Measurements from ENCODE around the gene DHX35. TPM values are rescaled to one million over a fixed set of nuclear protein-coding genes. Genes with fewer than 3 reads are reported as not detected.
"Not testable (repeated sequence)": the region's sequence is repeated elsewhere in the genome, so short reads cannot be mapped to it uniquely, and the experiment has no call there.

Gene DHX35
- total RNA-seq, 1 experiment from 2014 or later: 13.4 TPM

DNA sequence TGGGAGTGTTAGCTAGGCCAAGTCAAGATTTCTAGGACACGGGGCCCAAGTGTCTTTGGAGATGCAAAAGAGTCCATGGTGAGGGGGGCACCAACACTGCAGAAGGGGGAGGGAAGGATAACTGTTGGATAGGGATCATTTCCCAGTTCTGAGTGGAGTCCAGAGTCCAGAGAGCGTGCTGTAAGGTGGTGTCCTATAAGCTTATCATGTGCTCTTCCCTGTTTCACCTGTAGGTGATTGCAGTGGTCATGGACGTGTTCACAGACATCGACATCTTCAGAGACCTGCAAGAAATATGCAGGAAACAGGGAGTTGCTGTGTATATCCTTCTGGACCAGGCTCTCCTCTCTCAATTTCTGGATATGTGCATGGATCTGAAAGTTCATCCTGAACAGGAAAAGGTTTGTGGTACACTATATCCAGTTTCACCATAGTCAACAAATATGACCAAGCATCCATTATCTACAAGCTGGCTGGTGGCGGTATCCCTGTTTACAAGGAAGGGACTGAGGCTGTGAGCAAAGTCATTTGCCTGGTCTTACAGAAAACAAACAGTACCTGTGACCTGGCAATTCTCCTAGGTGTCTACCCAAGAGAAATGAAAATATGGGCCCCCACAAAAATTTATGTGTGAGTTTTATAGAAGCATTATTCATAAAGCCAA lies 20.3 kb upstream of the DHX35 start:
- DNase-seq (ENCODE audit: low spot score): no peak

DNA sequence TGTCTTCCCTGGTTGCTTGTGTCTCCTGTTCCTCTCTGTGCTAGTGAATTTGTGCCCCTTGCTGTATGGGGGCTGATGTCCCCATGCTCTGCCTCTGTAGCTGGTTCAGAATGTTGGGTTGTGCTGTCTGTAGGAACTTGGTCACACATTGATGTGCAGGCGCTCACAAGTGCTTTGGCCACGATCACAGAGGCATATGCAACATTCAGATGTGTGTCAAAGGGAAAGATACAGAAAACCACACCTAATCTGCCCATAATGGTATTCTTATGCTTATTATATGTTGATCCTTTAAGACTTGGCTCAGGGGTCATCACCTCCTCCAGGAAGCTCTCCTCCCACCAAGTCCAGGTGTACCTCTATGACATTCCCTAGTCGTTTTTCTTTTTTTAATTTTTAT lies 17.1 kb upstream of the DHX35 start:
- no peak for DNase-seq (ENCODE audit: low spot score)

DNA sequence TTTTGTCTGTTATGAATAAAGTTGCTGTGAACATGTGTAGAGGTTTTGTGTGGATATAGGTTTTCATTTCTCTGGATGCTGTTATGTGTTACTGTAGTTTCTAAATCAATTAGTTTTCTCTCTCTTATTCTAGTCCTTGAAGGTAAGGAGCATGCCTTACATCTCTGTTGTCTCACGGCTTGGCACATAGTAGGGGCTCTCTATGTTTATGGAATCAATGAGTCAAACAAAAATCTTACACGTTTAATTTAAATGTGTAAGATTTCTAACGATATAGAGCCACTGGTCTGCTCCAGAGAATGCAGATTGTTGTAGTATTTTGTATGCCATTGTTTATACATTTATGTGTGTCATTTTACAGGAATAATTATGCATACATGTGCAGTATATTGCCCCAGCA lies 15.3 kb upstream of the DHX35 start:
- no peak for DNase-seq (ENCODE audit: low spot score)

DNA sequence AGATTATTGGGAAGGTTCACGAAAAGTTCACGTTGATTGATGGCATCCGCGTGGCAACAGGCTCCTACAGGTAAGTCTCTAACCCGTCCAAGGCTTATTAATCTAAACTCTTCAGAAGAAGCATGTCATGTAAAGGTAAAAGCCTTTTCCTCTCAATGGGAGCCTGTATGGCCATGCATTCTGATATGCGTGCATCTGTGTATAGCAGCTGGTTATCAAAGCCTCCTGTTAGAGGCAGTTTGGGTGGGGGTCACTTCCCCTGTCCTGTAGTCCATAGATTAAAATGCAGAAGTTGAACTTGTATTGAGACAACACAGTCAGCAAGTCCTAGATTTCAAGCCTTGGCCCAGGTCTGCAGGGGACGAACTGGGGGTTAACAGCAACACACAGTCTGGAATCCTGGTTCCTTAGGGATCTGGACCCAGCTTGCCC lies 14.2 kb upstream of the DHX35 start:
- DNase-seq (ENCODE audit: low spot score): no peak

DNA sequence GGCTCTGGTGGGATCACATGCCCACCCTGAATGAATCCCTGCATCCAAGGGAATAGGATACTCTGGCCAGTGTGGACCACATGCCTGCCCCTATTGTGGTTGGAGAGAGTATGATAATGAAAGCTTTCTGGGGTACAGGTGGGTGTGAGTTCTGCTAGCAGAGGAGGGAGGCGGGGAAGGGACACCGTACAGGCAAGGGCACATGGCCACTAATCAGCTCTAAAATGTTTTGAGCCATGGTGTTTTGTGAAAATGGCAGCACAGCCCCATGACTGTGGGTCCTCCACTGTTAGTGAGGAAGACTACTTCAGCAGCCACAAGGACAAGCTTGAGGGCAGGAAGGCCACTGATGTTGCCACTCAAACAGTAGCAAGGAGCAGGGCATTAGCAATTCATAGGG lies 11.9 kb upstream of the DHX35 start:
- DNase-seq (ENCODE audit: low spot score): no peak

DNA sequence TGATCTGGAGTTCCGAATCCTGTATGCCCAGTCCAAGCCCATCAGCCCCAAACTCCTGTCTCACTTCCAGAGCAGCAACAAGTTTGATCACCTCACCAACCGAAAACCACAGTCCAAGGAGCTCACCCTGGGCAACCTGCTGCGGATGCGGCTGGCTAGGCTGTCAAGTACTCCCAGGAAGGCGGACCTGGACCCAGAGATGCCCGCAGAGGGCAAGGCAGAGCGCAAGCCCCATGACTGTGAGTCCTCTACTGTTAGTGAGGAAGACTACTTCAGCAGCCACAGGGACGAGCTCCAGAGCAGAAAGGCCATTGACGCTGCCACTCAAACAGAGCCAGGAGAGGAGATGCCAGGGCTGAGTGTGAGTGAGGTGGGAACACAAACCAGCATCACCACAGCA lies 10.5 kb upstream of the DHX35 start:
- no peak for DNase-seq (ENCODE audit: low spot score)

DNA sequence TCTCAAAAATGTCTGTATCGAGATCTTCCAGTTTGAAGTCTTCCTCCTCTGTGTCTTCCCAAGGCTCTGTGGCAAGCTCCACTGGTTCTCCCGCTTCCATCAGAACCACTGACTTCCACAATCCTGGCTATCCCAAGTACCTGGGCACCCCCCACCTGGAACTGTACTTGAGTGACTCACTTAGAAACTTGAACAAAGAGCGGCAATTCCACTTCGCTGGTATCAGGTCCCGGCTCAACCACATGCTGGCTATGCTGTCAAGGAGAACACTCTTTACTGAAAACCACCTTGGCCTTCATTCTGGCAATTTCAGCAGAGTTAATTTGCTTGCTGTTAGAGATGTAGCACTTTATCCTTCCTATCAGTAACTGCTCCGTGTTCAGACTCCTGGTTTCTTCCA lies 10.0 kb upstream of the DHX35 start:
- no peak for DNase-seq (ENCODE audit: low spot score)

DNA sequence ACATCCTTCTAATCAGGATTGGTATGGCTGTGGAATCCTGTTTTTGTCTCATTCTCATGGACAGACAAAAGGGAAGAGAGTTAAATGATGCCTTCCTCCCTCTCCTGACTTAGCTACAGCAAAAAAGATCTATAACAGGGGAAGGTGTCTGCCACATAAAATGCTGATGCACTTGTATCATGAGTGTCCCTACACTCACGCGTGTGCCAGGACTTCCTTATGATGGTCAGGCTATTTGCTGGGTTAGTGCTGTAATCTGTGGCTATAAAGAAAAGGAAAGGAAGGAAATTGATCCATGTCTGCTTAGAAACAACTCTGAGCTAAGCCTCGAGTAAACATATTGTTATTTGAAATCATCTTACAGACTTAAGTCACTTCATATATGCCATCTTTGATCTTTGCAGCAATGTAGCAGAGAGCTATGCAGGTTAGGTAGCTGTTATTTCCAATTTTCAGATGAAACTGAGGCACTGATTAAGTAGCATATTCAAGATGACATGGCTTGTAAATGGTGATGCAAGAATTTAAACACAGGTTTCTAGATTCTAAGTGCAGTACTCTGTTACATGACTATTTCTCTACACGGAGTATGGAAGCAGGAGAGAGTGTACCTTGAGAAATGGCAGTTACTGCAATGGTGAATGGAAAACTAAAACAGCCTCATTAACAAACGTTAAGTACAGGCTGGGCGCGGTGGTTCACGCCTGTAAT lies 8.4 kb upstream of the DHX35 start:
- no peak for DNase-seq (ENCODE audit: low spot score)

DNA sequence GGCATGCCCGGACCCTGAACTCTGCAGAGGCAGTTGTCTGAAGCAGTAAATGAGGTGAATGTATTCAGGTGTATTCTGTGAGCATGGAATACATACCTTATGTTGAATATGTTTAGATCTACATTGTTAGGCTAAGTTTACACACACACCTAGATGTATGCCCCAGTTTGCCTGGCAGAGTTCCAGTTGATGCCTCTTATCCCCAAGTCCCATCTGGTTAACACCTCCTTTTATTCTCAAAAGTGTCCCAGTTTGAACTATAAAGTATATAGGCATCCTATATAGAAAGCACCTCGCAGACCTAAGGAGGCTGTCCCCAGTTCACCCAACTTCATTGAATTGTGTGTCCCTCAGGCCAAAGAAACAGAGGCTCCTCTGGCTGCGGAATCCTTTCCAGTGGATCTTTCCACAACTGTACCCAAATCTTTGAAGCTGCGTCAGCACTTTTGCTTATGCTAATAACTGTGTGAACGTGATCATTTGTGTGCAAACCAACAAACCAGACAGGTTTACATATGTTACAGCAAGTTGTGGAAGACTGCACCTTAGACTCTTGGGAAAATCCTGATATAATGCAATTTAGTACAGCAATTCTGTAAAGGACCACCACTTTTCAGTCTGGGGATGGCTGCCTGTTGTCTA lies 4.8 kb upstream of the DHX35 start:
- no peak for DNase-seq (ENCODE audit: low spot score)

DNA sequence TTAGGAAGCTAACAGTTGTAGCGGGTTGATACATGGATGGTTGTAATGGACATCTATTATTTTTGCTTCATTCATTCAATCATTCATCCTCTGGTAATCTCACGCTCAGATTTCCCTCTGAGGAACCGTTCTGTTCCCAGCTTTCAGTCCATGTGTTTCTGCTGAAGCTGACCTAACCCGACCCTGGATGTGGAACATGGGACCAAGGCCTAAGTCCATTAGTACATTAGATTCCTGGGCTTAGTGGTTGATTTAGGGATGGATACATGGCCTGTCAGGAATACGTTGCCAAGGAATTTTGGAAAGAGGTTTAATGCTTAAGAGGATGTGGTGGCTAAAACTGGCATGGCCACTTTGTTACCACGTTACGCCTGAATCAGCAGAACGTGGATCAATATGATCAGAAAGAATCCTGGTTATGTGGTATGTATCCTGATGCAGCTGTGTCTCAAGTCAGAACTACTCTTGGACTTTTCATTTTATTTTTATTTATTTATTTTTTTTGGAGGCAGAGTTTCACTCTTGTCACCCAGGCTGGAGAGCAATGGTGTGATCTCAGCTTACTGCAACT lies 4.1 kb upstream of the DHX35 start:
- DNase-seq (ENCODE audit: low spot score): no peak

DNA sequence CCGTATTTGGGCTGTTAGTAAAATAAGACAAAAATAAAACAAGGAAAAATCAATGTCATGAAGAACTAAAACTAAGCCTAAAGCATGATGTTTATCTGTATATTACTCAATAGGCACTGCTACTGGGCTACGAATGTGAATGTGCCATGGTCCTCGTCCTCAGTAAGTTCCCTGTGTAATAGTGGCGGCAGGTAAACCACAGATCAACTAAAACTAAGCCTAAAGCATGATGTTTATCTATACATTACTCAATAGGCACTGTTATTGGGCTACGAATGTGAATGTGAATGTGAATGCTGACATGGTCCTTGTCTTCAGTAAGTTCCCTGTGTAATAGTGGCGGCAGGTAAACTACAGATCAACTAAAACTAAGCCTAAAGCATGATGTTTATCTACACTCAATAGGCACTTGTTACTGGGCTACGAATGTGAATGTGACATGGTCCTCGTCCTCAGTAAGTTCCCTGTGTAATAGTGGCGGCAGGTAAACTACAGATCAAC lies 1.9 kb upstream of the DHX35 start:
- DNase-seq (ENCODE audit: low spot score): not testable (repeated sequence)

DNA sequence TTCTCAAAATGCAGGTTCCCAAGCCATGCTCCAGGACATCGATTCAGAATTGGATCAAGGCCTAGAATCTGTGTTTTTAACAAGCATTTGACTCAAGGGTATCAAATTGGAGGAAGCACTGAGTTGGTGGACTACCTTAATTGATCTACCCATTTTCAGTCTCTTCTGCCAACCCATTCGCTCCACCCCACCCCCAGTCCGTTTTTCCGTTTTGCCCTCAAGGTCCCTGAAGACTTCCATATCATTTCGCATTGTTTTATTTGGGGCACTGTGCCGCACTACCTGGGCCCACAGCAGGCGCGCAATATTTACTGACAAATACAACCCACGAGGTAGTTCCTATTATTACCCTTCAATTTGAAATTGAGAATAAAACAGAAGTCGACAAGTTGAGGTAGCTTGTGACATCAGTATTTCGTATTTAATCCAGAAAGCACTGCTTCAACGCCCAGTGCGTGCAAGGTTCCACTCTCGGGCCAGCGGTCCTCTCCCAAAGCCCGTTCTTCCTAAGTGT lies 557 bp upstream of the DHX35 start:
- no peak for DNase-seq (ENCODE audit: low spot score)

DNA sequence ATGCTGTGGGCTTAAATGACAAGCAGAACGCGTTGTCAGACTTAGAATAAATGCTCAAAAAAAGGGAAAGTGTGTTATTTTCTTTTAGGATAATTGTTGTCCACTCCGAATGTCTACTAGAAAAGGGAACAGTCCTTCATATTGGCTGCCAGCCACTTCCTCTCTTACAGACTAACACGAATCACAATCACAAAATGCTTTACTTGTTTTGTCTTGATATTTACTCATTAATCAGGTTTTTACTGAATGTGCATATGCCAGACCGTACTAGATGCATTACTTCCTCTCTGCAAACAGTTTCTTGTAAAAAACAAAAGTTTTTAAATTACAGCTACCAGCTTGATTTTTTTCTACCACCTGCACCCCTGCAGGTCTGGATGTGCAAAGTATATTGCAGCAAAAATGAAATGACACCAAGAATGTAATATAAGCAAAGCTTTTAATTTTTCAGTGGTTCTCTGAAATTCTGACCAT lies 821 bp downstream of the DHX35 start:
- no peak for DNase-seq (ENCODE audit: low spot score)

DNA sequence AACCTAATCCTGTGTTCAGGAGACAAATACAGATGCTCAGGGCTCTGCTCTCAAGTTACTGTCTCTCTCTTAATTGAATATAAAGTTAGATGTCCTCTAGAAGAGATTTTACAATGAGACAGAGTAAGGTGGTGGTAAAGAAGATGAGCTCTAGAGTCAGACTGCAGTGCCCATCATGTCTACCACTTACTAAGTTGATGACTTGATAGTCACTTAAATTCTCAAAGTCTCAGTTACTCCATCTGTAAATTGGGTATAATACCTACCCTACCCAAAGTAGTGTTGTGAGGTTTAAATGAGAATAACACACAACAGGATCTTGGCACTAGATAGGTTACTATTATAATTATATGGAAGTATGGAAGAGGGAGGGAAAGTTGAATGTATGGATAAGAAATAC lies 1.6 kb downstream of the DHX35 start:
- no peak for DNase-seq (ENCODE audit: low spot score)

DNA sequence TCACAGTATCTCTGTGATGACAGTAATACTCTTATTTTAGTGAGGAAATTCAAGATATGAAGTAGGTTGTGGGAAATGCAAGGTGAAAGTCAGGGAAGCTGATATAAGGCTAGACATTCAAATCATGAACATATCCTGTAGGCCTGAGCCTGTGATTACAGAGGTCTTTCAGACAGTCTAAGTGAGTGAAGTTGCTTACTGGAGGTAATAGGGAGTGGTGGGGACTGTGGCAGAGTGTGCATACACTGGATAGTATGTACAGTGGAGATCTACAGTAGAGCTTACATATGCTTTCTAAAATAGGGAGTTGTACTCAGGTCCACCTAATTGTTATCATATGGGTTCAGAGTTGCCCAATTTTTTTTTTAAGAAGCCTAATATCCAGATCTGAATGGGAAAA lies 3.1 kb downstream of the DHX35 start:
- no peak for DNase-seq (ENCODE audit: low spot score)

DNA sequence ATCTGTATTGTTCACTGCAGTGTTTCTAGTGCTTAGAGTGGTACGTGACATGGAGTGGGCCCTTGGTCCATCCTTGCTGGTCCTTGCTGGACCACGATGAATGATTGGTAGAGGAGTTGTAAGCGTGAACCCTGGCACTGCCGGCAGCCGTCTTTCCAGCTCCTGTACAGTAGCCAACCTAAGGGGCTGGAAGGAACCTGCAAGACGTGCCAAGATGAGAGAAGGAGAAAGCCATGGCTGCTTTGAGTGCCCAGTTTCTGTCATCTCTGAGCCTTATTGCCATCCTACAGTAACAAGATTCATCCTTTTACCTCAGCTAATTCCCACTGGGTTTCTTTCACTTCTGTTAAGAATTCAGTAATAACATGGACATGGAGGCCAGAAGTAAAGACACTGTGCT lies 5.9 kb downstream of the DHX35 start:
- DNase-seq (ENCODE audit: low spot score): no peak

DNA sequence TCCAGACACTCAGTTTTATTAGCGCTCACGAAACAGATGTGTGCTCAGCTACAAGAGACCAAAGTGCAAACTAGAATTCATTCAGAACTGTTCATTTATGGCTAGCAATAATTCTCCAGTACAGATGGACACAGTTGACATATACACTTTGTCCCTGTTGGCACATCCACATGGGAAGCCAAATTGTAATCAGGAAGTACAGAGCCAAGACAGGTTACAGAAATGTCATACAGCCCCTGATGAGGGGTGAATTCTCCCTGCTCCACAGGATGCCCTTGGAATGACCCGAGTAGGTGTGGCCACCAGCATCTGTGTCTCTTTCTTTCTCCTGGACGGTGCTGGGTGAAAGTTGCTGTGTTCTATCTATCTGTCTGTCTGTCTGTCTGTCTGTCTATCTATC lies 7.6 kb downstream of the DHX35 start:
- DNase-seq (ENCODE audit: low spot score): no peak

DNA sequence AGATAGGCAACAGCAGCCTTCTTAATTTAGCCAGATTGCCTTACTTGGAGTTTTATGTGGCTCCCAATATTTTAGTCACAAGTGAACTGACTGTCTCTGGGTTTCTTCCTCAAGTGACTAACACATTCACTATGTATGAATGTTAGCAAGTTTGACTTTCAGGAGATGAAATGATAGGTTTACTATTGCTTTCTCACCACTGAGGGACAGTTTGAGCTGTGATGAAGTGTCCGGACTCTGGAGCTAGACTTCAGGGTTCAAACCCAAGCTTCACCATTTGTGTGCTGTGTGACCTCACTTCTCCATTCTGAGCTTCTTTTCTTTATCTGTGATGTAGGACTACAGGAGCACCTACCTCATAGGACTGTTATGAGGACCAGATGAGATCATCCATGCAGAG lies 8.2 kb downstream of the DHX35 start:
- DNase-seq (ENCODE audit: low spot score): no peak

DNA sequence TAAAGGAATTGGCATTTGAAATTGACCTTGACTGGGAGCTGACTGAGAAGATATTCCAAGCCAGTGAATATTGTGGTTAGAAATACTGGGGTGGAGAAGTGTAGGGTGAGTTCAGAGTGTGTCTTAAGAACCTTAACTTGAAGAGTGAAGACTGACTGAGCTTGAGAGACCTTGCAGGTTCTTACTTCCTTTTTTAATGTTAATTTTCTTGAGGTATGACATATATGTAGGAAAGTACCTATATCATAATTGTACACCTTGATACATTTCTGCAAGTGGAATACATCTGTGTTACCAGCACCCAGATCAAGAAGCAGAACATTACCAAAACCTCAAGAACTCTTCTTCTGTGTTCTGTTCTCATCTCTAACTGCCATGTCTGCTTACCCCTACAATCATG lies 11.0 kb downstream of the DHX35 start:
- no peak for DNase-seq (ENCODE audit: low spot score)

DNA sequence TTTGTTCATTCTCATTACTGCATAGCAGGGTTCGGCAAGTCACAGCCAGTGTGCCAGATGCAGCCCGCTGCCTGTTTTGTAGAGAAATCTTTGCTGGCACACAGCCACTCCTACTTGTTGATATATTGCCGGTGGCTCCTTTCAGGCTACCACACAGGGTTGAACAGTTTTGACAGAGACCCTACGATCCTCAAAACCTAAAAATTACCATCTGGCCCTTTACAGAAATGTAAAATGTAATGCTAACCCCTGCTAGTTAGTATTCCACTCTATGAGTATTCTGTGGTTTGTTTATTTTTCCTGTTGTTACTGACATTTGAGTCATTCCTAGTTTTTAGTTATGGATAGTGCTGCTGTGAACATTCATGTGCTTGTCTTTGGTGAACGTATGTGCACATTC lies 11.5 kb downstream of the DHX35 start:
- DNase-seq (ENCODE audit: low spot score): no peak

DNA sequence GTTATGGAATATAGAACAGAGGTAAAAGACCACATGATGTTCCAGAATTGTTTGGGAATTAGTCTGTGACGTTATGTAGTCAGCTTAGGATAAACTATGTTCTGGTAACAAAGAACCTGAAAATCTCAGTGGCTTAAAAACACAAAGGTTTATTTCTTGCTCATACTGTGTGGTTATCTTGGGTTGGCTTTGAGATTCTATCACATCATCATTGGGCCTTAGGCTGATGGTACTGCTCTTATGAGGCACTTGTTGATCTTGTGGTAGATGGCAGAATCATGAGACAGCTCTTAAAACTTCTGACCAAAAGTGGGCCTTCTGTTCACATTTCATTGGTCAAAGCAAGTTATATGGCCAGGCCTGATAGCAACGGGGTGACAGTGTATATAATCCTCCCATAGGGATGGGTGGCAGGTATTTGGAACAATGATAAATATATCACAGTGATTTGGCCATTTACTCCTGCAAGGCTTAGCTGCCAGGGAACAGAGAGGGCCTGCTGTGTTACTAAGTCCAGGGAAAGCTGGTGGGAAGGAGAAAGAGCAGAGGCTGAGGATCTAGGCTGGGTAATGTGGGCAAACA lies 13.5 kb downstream of the DHX35 start:
- DNase-seq (ENCODE audit: low spot score): no peak

DNA sequence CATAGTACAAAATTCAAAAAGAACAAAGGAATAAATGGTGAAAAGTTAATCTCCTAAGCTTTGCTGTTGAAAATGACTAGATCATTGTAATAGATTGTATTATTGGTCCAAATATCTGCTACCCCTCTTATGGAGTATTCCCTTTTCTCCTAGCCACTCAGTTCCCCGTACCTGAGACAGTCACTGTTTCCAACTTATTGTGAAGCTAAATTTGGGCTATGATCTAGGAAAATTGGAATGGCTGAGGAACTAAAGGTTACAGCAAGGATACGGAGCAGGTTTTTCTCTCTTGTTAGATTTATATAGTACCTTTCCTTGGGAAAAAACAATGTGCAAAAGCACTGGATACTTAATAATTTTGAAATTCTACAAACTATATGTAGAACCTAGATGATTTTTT lies 17.3 kb downstream of the DHX35 start:
- DNase-seq (ENCODE audit: low spot score): no peak

Measured in H4 (cell line).